ENCODE measurements around the gene LEFTY1. TPM values are rescaled to one million over a fixed set of nuclear protein-coding genes. Genes with fewer than 3 reads are reported as not detected.

Gene LEFTY1
- total and polyA plus RNA-seq, 9 of the 15 experiments (the other 6 are each of a cell fraction or from before 2014, with no cell fraction given), result 0.07 to 0.24 (median 0.17) TPM; not detected in 5

DNA sequence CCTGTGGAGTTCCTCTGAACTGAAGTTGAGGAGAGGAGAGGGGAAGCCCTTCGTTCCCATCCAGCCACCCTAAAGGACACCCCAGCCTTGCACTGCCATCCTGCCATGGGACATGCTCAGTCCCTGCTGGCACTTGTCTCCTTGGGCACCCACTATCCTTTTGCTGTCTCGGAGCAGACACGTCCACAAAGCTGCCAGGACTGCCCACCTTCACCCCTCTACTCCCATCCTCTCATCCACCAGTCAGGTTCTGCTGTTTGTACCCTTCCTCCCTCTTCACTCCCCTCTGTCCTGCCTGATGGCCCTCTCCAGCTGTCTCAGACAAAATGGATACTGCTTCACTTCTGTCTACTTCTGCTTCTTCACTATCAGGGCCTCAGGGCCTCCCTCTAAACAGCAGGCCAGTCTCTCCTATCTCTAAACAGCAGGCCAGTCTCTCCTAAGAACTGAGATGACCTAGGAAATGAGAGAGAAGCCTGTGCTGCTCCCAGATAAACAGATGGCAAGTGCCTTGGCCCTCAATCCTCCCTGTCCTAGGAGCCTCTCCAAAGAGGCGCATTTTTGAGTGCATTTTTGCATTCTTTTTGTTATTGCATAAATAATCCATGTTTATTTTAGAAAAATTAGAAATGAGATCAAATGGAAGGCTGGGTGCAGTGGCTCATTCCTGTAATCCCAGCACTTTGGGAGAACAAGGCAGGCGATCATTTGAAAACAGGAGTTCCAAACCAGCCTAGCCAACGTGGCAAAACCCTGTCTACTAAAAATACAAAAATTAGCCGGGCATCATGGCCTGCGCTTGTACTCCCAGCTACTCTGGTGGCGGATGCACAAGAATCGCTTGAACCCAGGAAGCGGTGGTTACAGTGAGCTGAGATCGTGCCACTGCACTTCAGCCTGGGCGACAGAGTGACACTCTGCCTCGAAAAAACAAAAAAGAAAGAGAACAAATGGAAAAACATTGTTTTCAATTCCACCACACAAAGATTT is 39.5 kb upstream of the LEFTY1 start (continued):
- TF ChIP-seq GATAD2B (IDR thresholded peaks at IDR 0.05; ENCODE audit: borderline replicate concordance), result peak; percentile 39; the same call in 1 of the 2 replicates
- no peak for TF ChIP-seq ZNF551 (CRISPR knock-in tag; IDR thresholded peaks at IDR 0.05)
- no peak; the same call in 1 of the 2 replicates for TF ChIP-seq ZNF143 (CRISPR knock-in tag; IDR thresholded peaks at IDR 0.05)
- TF ChIP-seq ZNF561 (CRISPR knock-in tag; conservative IDR thresholded peaks at IDR 0.05), result peak; percentile 8; the same call in 1 of the 2 replicates
- TF ChIP-seq PYGO2 (tag; IDR thresholded peaks at IDR 0.05), result peak; percentile 84
- TF ChIP-seq RBM15 (IDR thresholded peaks at IDR 0.05; ENCODE audit: insufficient read depth, low read length), result no peak
- TF ChIP-seq CEBPB (tag; IDR thresholded peaks at IDR 0.05), result no peak
- no peak; the same call in 1 of the 2 replicates for TF ChIP-seq ZC3H8 (IDR thresholded peaks at IDR 0.05)
- TF ChIP-seq MCM5 (IDR thresholded peaks at IDR 0.05; ENCODE audit: low read depth), result no peak
- TF ChIP-seq, protein P1, sequence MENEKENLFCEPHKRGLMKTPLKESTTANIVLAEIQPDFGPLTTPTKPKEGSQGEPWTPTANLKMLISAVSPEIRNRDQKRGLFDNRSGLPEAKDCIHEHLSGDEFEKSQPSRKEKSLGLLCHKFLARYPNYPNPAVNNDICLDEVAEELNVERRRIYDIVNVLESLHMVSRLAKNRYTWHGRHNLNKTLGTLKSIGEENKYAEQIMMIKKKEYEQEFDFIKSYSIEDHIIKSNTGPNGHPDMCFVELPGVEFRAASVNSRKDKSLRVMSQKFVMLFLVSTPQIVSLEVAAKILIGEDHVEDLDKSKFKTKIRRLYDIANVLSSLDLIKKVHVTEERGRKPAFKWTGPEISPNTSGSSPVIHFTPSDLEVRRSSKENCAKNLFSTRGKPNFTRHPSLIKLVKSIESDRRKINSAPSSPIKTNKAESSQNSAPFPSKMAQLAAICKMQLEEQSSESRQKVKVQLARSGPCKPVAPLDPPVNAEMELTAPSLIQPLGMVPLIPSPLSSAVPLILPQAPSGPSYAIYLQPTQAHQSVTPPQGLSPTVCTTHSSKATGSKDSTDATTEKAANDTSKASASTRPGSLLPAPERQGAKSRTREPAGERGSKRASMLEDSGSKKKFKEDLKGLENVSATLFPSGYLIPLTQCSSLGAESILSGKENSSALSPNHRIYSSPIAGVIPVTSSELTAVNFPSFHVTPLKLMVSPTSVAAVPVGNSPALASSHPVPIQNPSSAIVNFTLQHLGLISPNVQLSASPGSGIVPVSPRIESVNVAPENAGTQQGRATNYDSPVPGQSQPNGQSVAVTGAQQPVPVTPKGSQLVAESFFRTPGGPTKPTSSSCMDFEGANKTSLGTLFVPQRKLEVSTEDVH (IDR thresholded peaks at IDR 0.05; ENCODE audit: low read depth, partially characterized antibody), result peak; percentile 44
- no peak for TF ChIP-seq ZC3H4 (CRISPR knock-in tag; IDR thresholded peaks at IDR 0.05; ENCODE audit: borderline replicate concordance)
- TF ChIP-seq ERF (CRISPR knock-in tag; IDR thresholded peaks at IDR 0.05), result peak; percentile 86; the same call in 1 of the 2 replicates
- peak; percentile 84 for TF ChIP-seq MEF2A (IDR thresholded peaks at IDR 0.05; ENCODE audit: control insufficient read depth, low read depth, low read length)
- peak; percentile 100 for TF ChIP-seq ZNF395 (CRISPR knock-in tag; IDR thresholded peaks at IDR 0.05)
- no peak for TF ChIP-seq RBM17 (IDR thresholded peaks at IDR 0.05; ENCODE audit: borderline replicate concordance, low read depth, low read length)
- TF ChIP-seq TCF3 (CRISPR knock-in tag; IDR thresholded peaks at IDR 0.05), result peak; percentile 100
- peak; percentile 45; the same call in 1 of the 2 replicates for TF ChIP-seq POLR2H (tag; IDR thresholded peaks at IDR 0.05; ENCODE audit: low read depth)
- no peak for TF ChIP-seq SIN3B (IDR thresholded peaks at IDR 0.05; ENCODE audit: low read depth)
- TF ChIP-seq ZNF75A (CRISPR knock-in tag; IDR thresholded peaks at IDR 0.05), result 0 out of 2 replicates have a peak, but pooled peaks have one; percentile 29
- TF ChIP-seq HIVEP1 (CRISPR knock-in tag; IDR thresholded peaks at IDR 0.05), result peak; percentile 75; the same call in 1 of the 2 replicates
- TF ChIP-seq ASH1L (IDR thresholded peaks at IDR 0.05; ENCODE audit: borderline replicate concordance, low read depth, partially characterized antibody), result no peak
- TF ChIP-seq SAP30 (IDR thresholded peaks at IDR 0.05; ENCODE audit: borderline replicate concordance, insufficient read depth, low read depth, low read length, poor library complexity, severe bottlenecking), result no peak

Data from K562 (cell line).